Measurements from ENCODE around the gene MYO6. TPM values are rescaled to one million over a fixed set of nuclear protein-coding genes. Genes with fewer than 3 reads are reported as not detected.

Gene MYO6
- total and polyA plus RNA-seq, 2 donors from 2014 or later: 32.0 to 114 TPM

GRCh38 chr6:75882734-75883133 lies 133.7 kb downstream of the MYO6 start:
- Histone ChIP-seq H3K4me3 (ENCODE audit: low read length in 3 of 3) (no peak overlapping the region), H3K27me3 (ENCODE audit: control insufficient read depth, insufficient read depth, low read length) (no peaks in the 10 kb centered on the region), H3K9me3 (ENCODE audit: control insufficient read depth in 2 of 3, insufficient read depth in 1 of 3, low read length in 3 of 3) (no peaks in the 10 kb centered on the region), H3K27ac (ENCODE audit: low read depth in 2 of 2, low read length in 2 of 2) (no peak overlapping the region), H3K9ac (ENCODE audit: low read length in 3 of 3) (no peak overlapping the region), H3K36me3 (ENCODE audit: control insufficient read depth in 2 of 3, insufficient read depth in 3 of 3, low read length in 3 of 3) (peaks cover 0 to 5% (median 4%) of the 10 kb centered on the region in 3 donors), H3K4me1 (ENCODE audit: control insufficient read depth in 2 of 3, insufficient read depth in 2 of 3, low read depth in 1 of 3, low read length in 3 of 3) (no peaks in the 10 kb centered on the region)
- intact Hi-C loops (cut with DNase I): no loop called here
- no peak for FAIRE-seq
- no peak for DNase-seq
- TF ChIP-seq CTCF (IDR thresholded peaks at IDR 0.05; ENCODE audit: borderline replicate concordance, extremely low read depth, insufficient read depth): no peak

- FAIRE-seq (no peak), DNase-seq (no peak)
Measured at GRCh38 chr6:75884822-75885221, 135.8 kb downstream of the MYO6 start.

GRCh38 chr6:75892384-75892783 lies 143.3 kb downstream of the MYO6 start:
- Histone ChIP-seq H3K27me3 (ENCODE audit: control insufficient read depth, insufficient read depth, low read length) (no peaks in the 10 kb centered on the region), H3K27ac (ENCODE audit: low read depth in 2 of 2, low read length in 2 of 2) (no peak overlapping the region), H3K4me3 (ENCODE audit: low read length in 3 of 3) (no peak overlapping the region), H3K4me1 (ENCODE audit: control insufficient read depth in 2 of 3, insufficient read depth in 2 of 3, low read depth in 1 of 3, low read length in 3 of 3) (no peaks in the 10 kb centered on the region), H3K9me3 (ENCODE audit: control insufficient read depth in 2 of 3, insufficient read depth in 1 of 3, low read length in 3 of 3) (no peaks in the 10 kb centered on the region), H3K36me3 (ENCODE audit: control insufficient read depth in 2 of 3, insufficient read depth in 3 of 3, low read length in 3 of 3) (peaks cover 0 to 22% (median 2%) of the 10 kb centered on the region in 3 donors), H3K9ac (ENCODE audit: low read length in 3 of 3) (no peak overlapping the region)
- FAIRE-seq (no peak), DNase-seq (no peak)
- TF ChIP-seq CTCF (IDR thresholded peaks at IDR 0.05; ENCODE audit: borderline replicate concordance, extremely low read depth, insufficient read depth): no peak
- intact Hi-C loops (cut with DNase I): no loop called here

More at GRCh38 chr6:75884822-75885221, 135.8 kb downstream of the MYO6 start:
- H3K36me3 ChIP-seq (ENCODE audit: control insufficient read depth in 2 of 3, insufficient read depth in 3 of 3, low read length in 3 of 3): peaks cover 0 to 5% (median 1%) of the 10 kb centered on the region in 3 donors
- no peaks in the 10 kb centered on the region for H3K27me3 ChIP-seq (ENCODE audit: control insufficient read depth, insufficient read depth, low read length)
- H3K27ac ChIP-seq (ENCODE audit: low read depth in 2 of 2, low read length in 2 of 2): no peak overlapping the region
- no peak overlapping the region for H3K4me3 ChIP-seq (ENCODE audit: low read length in 3 of 3)
- no peak for TF ChIP-seq CTCF (IDR thresholded peaks at IDR 0.05; ENCODE audit: borderline replicate concordance, extremely low read depth, insufficient read depth)
- H3K9me3 ChIP-seq (ENCODE audit: control insufficient read depth in 2 of 3, insufficient read depth in 1 of 3, low read length in 3 of 3): no peaks in the 10 kb centered on the region
- no peak overlapping the region for H3K9ac ChIP-seq (ENCODE audit: low read length in 3 of 3)
- intact Hi-C loops (cut with DNase I): no loop called here
- H3K4me1 ChIP-seq (ENCODE audit: control insufficient read depth in 2 of 3, insufficient read depth in 2 of 3, low read depth in 1 of 3, low read length in 3 of 3): no peaks in the 10 kb centered on the region

Measured in kidney (tissue), 14 donors.